Right lobe of liver (tissue), 4 donors: ENCODE results near the gene FAM13A.

Experiments used
- POLR2A ChIP-seq: fragments of 450-650 bp; IDR thresholded peaks from one replicate; pipeline ENCODE4 v1.6.1; 2017; ENCODE audit warnings: antibody characterized with exemption, mild to moderate bottlenecking
- TF ChIP-seq, protein P1 (sequence below), 4 donors: fragments of 200-600 bp in 3 of 4; fragments of 450-650 bp in 1 of 4; IDR thresholded peaks; one replicate each; pipeline versions ENCODE4 v1.5.1 to v1.8.0; 2016 to 2022; ENCODE audit warnings: antibody characterized with exemption in 4 of 4, mild to moderate bottlenecking in 2 of 4
- donor health status: DM: no; HTN: no; CAD: no.
- donor health status: DM: no; HTN: no; CAD: no.
- donor health status: DM: no; HTN: yes; CAD: no.

GRCh38 chr4:88868510-88868909, 188.5 kb downstream of the FAM13A start:
- TF ChIP-seq, protein P1, sequence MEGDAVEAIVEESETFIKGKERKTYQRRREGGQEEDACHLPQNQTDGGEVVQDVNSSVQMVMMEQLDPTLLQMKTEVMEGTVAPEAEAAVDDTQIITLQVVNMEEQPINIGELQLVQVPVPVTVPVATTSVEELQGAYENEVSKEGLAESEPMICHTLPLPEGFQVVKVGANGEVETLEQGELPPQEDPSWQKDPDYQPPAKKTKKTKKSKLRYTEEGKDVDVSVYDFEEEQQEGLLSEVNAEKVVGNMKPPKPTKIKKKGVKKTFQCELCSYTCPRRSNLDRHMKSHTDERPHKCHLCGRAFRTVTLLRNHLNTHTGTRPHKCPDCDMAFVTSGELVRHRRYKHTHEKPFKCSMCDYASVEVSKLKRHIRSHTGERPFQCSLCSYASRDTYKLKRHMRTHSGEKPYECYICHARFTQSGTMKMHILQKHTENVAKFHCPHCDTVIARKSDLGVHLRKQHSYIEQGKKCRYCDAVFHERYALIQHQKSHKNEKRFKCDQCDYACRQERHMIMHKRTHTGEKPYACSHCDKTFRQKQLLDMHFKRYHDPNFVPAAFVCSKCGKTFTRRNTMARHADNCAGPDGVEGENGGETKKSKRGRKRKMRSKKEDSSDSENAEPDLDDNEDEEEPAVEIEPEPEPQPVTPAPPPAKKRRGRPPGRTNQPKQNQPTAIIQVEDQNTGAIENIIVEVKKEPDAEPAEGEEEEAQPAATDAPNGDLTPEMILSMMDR (IDR thresholded peaks at IDR 0.05) = no peak
- no peak for TF ChIP-seq POLR2A
